Left renal pelvis (tissue), 4 donors: ENCODE measurements around the gene SHISA7. TPM values are rescaled to one million over a fixed set of nuclear protein-coding genes. Genes with fewer than 3 reads are reported as not detected.
"Not testable (repeated sequence)": the region's sequence is repeated elsewhere in the genome, so short reads cannot be mapped to it uniquely, and the experiment has no call there.

Experiments
- DNase-seq, 4 donors: peaks; one replicate each; pipeline ENCODE4 v3.0.0-alpha.2; 2013; ENCODE audit warnings: low read depth in 4 of 4, low spot score in 3 of 4
- polyA plus RNA-seq, 4 donors: library from polyadenylated mRNA; unstranded; fragments of 120-200 nt; gene quantifications; one replicate each; pipeline ENCODE4 v1.2.1, GENCODE V29; 2013; ENCODE audit not compliant: insufficient read length in 4 of 4

The SHISA7 gene
- polyA plus RNA-seq, 4 donors, result 0.13 to 0.33 (median 0.22) TPM

DNA sequence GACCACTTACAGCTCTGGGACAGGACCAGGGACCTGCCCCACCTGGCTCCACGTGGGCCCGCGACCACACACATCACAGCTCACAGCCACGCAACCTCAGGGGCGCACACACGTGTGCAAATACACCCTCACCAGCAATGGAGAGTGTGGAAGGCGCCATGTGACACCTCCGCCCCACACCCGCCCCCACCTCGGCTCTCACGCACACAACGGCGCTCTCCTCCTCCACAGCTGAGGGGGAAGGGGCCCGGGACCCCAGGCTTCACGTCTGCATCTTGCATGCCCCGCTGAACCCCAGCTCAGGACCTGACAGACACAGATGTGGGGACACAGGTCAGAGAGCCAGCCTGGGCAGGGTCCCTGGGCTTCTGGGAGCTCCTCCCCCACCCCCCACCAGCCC, 6.4 kb upstream of the SHISA7 start:
- DNase-seq, result no peak

DNA sequence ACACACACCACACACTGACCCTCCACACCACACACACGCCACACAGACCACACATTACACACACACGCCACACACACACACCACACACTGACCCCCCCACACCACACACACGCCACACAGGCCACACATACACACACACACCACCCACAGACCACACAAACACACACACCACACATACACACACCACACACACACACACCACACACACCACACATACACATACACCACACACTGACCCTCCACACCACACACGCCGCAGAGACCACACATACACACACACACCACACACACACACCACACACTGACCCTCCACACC, 5.0 kb upstream of the SHISA7 start:
- not testable (repeated sequence) for DNase-seq

DNA sequence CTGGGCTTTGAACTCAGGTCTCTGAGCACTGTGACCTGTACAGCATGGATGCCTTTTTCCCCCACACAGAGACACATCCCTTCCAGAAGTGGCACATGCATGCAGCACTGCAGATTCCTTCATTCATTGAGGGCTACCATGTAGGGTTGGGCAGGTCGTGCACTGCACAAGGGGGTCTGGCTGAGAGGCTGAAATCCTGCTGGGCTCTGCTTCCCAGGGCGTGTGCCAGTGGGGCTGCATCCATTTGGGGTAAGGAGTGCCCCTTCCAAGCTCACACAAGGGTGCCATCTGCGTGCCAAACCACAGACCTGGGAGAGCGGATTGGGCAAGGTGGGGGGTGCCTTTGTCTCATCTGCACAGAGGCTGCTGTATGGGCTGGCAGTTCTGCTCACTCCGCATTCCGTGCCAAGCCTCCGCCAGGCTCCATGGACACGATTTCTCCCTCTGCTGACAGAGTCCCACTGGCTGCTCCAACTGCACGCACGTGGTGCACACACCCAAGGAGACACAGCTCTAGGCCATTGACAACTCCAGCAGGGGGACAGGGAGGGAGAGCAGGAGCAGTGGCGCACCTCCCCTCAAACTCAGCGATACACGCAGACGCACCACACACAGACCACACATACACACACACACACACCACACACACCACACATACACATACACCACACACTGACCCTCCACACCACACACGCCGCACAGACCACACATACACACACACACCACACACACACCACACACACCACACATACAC, 4.5 kb upstream of the SHISA7 start:
- DNase-seq, result no peak

DNA sequence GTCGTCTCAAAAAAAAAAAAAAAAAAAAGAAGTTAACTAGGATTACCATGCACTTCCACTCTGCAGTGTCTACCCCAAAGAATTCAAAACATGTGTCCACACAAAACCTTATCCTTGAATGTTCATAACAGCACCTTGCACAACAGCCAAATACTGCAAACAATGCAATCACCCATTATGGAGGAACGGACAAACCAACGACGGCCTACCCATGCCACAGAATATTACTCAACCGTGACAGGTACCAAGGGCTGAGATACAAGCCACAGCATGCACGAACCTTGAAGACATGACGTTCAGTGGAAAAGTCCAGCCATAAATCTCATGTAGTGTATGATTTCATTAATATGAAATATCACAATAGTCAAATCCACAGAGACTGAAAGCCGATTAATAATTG, 3.0 kb upstream of the SHISA7 start:
- DNase-seq, result no peak

DNA sequence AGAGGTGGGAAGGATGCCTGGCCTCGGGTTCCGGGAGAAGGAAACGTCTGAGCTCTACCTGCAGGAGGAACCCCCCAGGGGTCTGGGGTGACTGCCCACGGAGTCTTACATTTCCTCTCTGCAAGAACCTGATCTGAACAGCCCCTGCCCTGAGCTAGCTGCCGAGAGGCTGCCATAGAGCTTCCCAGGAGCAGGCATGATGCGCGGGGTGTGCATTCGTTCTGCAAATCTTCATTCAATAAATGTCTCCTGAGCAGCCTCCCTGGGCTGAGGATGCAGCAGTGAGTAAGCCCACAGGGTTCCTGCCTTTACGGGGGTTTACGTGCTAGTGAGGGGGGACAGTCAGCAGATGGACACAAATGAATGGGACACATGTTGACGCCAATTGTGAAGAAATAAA, 1.5 kb upstream of the SHISA7 start:
- no peak for DNase-seq

DNA sequence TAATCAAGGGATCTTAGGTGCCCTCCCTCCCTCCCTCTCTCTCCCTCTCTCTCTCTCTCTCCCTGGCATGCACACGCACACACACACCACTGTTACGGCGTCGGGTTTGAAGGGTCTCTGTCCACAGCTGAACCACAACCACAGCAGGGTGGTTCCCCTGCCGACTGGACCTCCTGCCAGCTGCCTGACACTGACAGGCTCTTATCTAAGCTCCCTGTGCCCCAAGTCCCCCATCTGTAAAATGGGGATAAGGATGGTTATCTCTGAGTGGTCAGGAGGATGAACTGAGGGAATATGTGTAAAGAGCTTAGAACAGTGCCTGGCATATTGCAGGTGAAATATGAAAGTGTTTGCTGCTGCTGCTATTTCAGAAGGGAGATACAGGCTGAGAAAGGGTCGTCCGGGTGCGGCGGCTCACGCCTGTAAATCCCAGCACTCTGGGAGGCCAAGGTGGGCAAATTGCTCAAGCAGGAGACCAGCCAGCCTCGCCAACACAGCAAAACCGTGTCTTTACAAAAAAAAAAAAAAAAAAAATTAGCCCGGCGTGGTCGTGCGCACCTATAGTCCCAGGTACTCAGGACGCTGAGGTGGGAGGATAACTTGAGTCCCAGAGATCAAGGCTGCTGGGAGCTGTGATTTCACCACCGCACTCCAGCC, 852 bp upstream of the SHISA7 start:
- no peak for DNase-seq

DNA sequence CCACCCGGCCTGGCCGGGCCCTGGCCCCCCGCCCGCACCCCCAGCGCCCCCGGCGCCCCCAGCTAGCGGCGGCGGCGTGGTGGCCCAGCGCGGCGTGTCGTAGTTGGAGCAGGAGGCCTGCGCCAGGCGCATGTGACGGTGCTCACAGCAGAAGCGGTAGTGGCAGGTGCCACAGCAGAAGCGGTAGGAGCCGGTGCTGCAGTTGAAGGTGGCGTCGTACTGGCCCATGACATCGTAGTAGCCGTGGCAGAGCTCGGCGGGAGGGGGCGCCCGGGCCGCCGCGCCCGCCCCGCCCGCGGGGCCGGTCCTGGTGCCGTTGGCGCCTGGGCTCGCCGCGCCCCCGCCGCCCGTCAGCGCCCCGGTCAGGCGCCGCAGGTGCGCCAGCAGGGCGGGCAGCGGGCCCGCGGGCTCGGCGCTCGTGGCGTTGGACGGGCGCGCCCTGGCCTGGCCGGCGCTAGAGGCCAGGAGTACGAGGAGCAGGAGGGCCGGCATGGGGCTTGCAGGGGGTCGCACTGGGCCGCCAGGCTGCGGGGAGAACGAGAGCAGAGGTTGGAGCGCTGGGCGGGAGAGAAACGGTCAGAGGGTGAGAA, 633 bp downstream of the SHISA7 start:
- DNase-seq, result no peak

DNA sequence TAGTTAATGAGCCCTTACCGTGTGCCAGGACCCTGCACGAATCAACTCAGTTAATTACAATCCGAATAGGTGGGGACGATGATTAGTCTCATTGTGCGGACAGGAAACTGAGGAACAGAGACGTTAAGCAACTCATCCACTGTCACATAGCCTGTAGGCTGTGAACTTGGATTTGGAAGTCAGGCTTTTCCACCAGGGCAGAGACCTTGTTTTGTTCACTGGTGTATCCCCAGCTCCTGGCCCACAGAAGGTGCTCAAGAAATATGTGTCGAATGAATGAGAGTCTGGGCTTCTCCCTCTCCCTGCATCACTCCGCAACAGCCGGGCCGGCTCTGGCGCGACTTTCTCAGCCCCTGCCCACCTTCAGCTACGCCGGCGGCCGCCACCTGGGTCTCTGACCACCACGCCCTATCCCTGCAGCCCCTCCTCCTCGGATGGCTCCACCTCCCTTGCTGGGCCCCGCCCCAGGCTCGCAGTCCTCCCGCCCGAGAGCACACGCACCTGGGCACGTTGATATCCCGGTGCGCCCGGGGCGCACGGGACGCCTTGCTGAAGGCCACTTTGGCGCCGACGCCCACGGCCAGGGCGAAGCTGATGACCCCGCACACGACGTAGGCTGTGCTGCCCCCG, 1.3 kb downstream of the SHISA7 start:
- no peak for DNase-seq

DNA sequence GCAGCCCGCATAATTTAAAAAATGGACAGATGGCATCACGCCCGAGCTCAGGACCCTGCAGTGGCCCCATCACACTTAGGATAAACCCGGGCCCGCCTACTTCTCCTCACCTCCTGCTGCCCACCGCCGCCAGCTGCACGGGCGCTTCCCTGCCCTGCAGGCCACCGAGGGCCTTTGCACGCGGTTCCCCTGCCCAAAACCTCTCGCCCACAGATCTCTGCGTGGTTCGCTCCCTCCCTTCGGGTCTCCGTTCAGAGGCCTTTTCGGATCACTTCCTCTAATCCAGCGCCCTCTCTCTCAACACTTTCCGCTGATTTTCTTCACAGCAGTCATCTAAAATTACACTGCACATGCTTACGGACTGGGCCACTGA, 1.8 kb downstream of the SHISA7 start:
- no peak for DNase-seq

DNA sequence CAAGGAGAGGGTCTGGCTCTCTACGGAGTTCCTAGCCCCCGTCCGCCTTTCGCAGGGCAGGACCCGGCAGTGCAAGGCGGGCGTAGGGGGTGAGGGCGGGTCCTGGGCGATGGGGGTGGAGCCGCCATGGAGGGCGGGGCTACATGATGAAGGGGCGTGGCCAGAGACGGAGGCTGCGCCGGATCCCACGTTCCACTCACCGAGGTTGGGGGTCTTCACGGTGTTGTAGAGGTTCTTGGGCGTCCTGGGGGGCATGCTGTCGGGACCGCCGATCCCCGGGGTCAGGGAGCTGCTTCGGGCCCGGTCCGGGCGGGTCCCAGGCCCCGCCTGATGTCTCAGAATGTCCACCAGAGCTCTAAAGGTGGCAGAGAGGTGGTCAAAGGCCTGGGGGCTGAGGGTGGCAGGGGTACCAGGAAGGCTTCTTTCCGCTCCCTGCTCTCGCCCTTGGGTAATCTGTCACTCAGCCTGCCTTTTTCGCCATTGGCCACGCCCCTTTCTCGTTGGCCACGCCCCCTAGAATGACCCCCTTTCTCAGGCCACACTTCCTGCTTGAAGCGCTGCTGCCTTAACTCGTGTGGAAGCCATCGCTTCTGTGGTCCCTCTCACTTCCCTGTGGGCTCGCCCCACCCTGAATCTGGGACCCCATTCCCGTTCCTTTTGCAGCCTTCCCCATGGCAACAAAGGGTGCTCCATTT, 2.5 kb downstream of the SHISA7 start:
- no peak for DNase-seq

DNA sequence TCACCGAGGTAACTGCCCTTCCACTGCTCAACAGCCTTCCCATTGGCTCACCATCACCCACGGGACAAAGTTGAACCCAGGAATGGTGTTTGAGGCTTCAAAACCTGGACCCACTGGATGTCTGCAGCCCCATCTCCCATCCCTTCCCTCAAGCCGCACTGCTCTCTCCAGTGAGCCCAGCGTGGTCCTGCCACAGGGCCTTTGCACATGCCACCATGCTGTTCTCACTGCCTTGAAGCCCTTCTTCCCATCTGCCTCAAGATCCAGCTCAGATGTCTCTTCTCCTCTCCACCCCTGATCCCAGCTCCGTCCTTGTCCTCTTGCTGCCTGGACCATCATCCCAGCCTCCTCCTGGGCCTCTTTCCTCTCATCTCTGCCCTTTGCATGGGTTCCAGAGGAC, 4.0 kb downstream of the SHISA7 start:
- DNase-seq, result no peak

DNA sequence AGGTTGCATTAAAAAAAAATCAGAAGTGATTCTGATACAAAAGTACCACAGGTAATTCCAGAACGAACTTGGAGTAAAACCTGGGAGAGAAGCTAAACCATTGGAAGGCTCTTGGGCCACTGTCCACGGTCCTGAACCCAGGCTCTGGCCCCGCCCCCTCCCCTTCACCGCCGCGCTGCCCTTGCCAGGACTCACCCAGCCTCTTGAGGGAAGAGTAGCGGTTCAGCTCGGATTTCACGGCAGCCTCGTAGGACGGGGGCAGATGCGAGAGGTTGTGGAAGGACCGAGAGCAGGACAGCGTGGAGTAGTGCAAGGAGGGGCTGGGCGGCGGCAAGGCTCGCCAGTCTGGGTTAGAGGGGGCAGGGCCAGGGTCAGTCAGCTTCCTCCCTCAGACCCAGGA, 5.7 kb downstream of the SHISA7 start:
- no peak for DNase-seq

DNA sequence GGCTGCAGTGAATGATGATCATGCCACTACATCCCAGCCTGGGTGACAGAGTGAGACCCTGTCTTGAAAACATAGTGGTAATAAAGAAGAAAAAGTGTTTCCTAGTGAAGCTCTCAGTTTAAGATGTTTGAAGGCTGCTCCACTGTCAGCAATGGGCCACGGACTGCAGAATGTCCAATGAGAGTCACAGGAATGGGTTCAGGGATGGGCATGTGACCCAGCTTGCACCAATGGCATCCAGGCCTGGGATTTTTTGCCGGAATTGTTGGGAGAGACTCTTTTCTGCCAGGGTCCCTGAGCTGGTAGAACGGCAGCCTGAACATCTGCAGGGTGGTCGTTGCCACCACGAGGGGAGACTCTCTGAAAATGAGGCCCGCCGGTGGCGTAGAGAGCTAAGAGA, 6.3 kb downstream of the SHISA7 start:
- DNase-seq, result no peak

DNA sequence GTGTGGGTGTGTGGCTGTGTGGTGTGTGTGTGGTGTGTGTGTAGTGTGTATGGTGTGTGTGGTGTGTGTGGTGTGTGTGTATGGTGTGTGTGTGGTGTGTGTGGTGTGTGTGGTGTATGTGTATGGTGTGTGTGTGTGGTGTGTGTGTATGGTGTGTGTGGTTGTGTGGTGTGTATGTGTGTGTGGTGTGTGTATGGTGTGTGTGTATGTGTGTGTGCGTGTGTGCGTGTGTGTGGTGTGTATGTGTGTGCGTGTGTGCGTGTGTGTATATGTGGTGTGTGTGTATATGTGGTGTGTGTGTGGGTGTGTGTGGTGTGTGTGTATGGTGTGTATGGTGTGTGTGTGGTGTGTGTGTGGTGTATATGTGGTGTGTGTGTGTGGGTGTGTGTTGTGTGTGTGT, 8.1 kb downstream of the SHISA7 start:
- no peak for DNase-seq

DNA sequence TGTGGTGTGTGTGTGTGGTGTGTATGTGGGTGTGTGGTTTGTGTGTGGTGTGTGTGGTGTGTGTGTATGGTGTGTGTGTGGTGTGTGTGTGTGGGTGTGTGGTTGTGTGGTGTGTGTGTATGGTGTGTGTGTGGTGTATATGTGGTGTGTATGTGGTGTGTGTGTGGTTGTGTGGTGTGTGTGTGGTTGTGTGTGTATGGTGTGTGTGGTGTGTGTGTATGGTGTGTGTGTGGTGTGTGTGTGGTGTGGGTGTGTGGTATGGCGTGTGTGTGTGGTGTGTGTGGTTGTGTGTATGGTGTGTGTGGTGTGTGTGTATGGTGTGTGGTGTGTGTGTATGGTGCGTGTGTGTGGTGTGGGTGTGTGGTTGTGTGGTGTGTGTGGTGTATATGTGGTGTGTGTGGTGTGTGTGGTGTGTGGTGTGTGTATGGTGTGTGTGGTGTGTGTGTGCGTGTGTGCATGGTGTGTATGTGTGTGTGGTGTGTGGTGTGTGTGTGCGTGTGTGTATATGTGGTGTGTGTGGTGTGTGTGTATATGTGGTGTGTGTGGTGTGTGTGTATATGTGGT, 8.7 kb downstream of the SHISA7 start:
- DNase-seq, result no peak

DNA sequence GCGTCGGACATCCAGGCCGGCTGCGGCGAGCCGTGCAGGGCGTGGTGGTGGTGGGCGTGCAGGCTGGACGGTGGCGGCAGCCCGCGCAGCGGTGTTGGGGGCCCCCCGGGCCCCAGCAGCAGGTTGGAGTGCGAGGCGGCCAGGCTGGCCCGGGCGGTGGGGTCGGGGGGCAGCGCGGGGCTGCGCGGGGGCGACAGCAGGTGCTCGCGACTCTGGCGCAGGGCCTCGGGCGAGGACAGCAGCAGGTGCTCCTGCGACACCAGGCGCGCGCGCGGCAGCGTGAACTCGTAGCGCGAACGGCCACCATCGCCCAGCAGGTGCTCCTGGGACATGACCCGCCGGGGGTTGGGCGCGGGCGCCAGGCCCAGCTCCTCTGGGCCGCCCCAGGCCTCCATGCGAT, 9.8 kb downstream of the SHISA7 start:
- no peak for DNase-seq

DNA sequence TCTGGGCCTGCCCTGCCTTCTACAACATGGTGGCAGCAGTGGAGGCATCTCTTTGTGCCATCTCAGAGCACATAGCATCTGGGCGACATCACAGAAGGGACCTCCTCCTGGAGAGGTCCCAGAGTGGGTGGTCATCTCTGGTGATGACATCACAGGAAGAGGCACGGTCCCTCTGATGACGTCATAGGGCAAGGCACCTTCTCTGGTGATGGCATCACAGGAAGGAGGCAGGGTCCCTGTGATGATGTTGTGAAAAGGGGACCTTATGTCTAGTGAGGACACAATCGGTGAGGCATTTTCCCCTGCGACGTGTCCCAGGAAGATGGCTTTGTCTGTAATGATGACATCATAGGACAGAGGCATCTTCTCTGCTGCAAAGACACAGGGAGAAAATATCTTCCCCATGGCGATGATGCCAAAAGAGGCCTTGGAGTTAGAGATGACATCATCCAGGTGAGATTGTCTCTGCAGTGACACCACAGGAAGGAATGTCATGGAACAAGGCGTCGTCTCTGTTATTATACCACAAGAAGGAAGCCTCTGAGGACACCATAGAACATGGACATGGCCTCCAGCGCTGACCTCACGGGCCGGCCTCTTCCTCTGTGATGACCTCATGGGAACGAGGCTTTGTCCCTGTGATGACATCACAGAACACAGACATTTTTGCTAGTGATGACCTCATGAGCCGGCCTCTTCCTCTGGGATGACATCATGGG, 10.7 kb downstream of the SHISA7 start:
- DNase-seq, result no peak

DNA sequence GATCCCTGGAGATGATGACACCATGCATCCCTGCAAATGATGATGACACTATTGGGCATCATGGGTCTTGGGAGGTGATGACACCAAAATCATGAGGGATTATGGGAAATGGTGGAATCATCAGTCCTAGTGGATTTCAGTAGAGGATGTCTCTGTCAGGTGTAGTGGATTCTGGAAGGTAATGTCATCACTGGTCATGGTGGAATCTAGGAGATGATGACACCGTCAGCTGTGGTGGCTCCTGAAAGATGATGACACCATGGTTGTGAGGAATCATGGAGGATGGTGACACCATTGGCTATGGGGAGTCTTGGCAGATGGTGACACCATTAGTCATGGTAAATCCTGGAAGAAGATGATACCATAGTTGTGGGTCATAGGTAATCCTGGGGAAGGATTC, 11.9 kb downstream of the SHISA7 start:
- no peak for DNase-seq

DNA sequence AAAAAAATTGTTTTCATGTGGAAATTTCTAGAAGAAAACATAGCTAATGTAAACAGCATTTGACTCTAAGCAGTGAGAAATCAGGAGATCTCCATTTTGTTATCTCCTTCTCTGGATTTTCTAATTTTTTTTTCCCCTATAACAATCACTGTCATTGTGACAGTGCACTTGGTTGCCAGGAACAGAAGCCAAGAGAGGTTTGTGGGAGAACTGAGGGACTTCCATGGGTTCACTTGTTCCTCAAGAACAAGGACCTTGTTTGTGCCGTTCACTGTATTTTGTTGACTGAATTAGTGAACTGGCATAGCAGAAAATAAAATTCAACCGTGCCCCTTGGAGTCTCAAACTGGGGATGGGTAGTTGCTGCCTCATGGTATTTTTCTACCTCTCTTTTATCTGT, 17.1 kb downstream of the SHISA7 start:
- DNase-seq, result no peak

DNA sequence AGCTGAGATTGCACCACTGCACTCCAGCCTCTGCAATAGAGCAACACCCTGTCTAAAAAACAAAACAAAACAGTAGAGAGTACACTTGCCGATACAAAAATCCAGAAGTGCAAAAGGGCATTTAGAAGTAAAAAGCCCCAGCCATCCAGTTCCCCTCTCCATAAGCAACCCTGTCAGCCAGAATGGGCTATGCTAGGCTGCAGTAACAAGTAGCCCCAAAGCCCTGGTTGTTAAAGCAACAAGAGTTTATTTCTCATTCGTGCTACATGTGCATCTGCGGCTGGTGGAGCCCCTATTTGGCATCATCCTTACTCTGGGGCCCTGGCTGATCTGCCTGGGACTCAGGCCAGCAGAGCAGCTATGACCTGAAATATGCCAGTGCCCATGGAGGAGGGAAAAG, 18.6 kb downstream of the SHISA7 start:
- no peak for DNase-seq
